ENCODE results near the gene HEBP2. TPM values are rescaled to one million over a fixed set of nuclear protein-coding genes. Genes with fewer than 3 reads are reported as not detected.
A peak's percentile ranks its signal among the peaks of the same experiment; 100 is the strongest.
"Not testable (repeated sequence)": the region's sequence is repeated elsewhere in the genome, so short reads cannot be mapped to it uniquely, and the experiment has no call there.

HEBP2 gene
- total RNA-seq, 1 donor from 2014 or later = 104 TPM

GRCh38 chr6:138418118-138418742 is 14.2 kb downstream of the HEBP2 start:
- DNase-seq = no peak
- ATAC-seq = no peak
- intact Hi-C loops (cut with micrococcal nuclease) = no loop called here

GRCh38 chr6:138419766-138420165 is 15.7 kb downstream of the HEBP2 start:
- ATAC-seq (no peak), DNase-seq (no peak)
- intact Hi-C loops (cut with micrococcal nuclease) = loop anchor here (10.0 kb wide), 1 partner anchor 345 kb away; no protein-coding TSS in a partner anchor

- intact Hi-C loops (cut with micrococcal nuclease) = loop anchor here (10.0 kb wide), 1 partner anchor 344 kb away; no protein-coding TSS in a partner anchor
- no peak for ATAC-seq
Observed at GRCh38 chr6:138420356-138420755, 16.3 kb downstream of the HEBP2 start.

GRCh38 chr6:138421089-138421488 is 17.1 kb downstream of the HEBP2 start:
- DNase-seq = no peak
- intact Hi-C loops (cut with micrococcal nuclease) = loop anchor here (10.0 kb wide), 1 partner anchor 344 kb away; no protein-coding TSS in a partner anchor

More at GRCh38 chr6:138420356-138420755, 16.3 kb downstream of the HEBP2 start:
- no peak for DNase-seq

GRCh38 chr6:138421608-138422007 is 17.6 kb downstream of the HEBP2 start:
- DNase-seq = no peak
- intact Hi-C loops (cut with micrococcal nuclease) = loop anchor here (10.0 kb wide), 1 partner anchor 343 kb away; no protein-coding TSS in a partner anchor
- ATAC-seq = no peak

More at GRCh38 chr6:138421089-138421488, 17.1 kb downstream of the HEBP2 start:
- ATAC-seq = no peak

- DNase-seq (no peak), ATAC-seq (no peak)
- intact Hi-C loops (cut with micrococcal nuclease) = loop anchor here (10.0 kb wide), 1 partner anchor 342 kb away; no protein-coding TSS in a partner anchor
Observed at GRCh38 chr6:138422861-138423260, 18.8 kb downstream of the HEBP2 start.

GRCh38 chr6:138424004-138424904 is 20.2 kb downstream of the HEBP2 start:
- DNase-seq = no peak
- intact Hi-C loops (cut with micrococcal nuclease) = loop anchor here (10.0 kb wide), 1 partner anchor 341 kb away; no protein-coding TSS in a partner anchor
- ATAC-seq = no peak

- not testable (repeated sequence) for DNase-seq
- intact Hi-C loops (cut with micrococcal nuclease) = loop anchor here (5.0 to 10.0 kb wide), 2 partner anchors 162 to 340 kb away; no protein-coding TSS in a partner anchor
Observed at GRCh38 chr6:138425256-138425655, 21.2 kb downstream of the HEBP2 start.

GRCh38 chr6:138426500-138427123 is 22.6 kb downstream of the HEBP2 start:
- intact Hi-C loops (cut with micrococcal nuclease) = loop anchor here (5.0 to 10.0 kb wide), 2 partner anchors 161 to 338 kb away; no protein-coding TSS in a partner anchor
- no peak for ATAC-seq
- DNase-seq = no peak

More at GRCh38 chr6:138425256-138425655, 21.2 kb downstream of the HEBP2 start:
- not testable (repeated sequence) for ATAC-seq

- ATAC-seq = peak; percentile 10
- DNase-seq = no peak
- intact Hi-C loops (cut with micrococcal nuclease) = loop anchor here (5.0 to 10.0 kb wide), 2 partner anchors 160 to 337 kb away; no protein-coding TSS in a partner anchor
Observed at GRCh38 chr6:138427701-138428100, 23.7 kb downstream of the HEBP2 start.

- ATAC-seq (peak; percentile 48), DNase-seq (no peak)
- intact Hi-C loops (cut with micrococcal nuclease) = loop anchor here (5.0 to 10.0 kb wide), 2 partner anchors 158 to 336 kb away; no protein-coding TSS in a partner anchor
Observed at GRCh38 chr6:138428944-138429598, 25.0 kb downstream of the HEBP2 start.

GRCh38 chr6:138429761-138430160 is 25.7 kb downstream of the HEBP2 start:
- DNase-seq = no peak
- intact Hi-C loops (cut with micrococcal nuclease) = loop anchor here (5.0 to 10.0 kb wide), 2 partner anchors 158 to 335 kb away; no protein-coding TSS in a partner anchor
- ATAC-seq = peak; percentile 25

- ATAC-seq (peak; percentile 84), DNase-seq (peak; percentile 81)
- intact Hi-C loops (cut with micrococcal nuclease) = no loop called here
Observed at GRCh38 chr6:138430361-138431145, 26.5 kb downstream of the HEBP2 start.

GRCh38 chr6:138431256-138432062 is 27.4 kb downstream of the HEBP2 start:
- DNase-seq (no peak), ATAC-seq (peak; percentile 6)
- intact Hi-C loops (cut with micrococcal nuclease) = no loop called here

- DNase-seq (no peak), ATAC-seq (no peak)
- intact Hi-C loops (cut with micrococcal nuclease) = no loop called here
Observed at GRCh38 chr6:138432063-138432356, 28.0 kb downstream of the HEBP2 start.

- ATAC-seq (no peak), DNase-seq (no peak)
- intact Hi-C loops (cut with micrococcal nuclease) = no loop called here
Observed at GRCh38 chr6:138434096-138434495, 30.1 kb downstream of the HEBP2 start.

GRCh38 chr6:138434925-138435324 is 30.9 kb downstream of the HEBP2 start:
- intact Hi-C loops (cut with micrococcal nuclease) = no loop called here
- ATAC-seq (no peak), DNase-seq (no peak)
